NCI-H2227 treated with DMSO at 0.1 percent for 48 hours (cell line): ENCODE data around the gene PLCL2.

Experiments used
- DNase-seq: peaks from one replicate; lab custom pipeline; 2025; lab: John Stamatoyannopoulos, UW

PLCL2 gene

GRCh38 chr3:16884748-16885592, at the start of gene PLCL2:
TSS of gene PLCL2 (plus strand) at chr3:16884955. CDS start at chr3:16885040, 85 bp downstream.
- no peak for DNase-seq

- DNase-seq: no peak
Observed at GRCh38 chr3:16836505-16837237, 48.1 kb upstream of the PLCL2 start.

GRCh38 chr3:16837602-16838001, 47.2 kb upstream of the PLCL2 start:
- DNase-seq: no peak

- DNase-seq: no peak
Observed at GRCh38 chr3:16838561-16838960, 46.2 kb upstream of the PLCL2 start.

- DNase-seq: no peak
Observed at GRCh38 chr3:16839271-16840100, 45.3 kb upstream of the PLCL2 start.

GRCh38 chr3:16840101-16840424, 44.7 kb upstream of the PLCL2 start:
- DNase-seq: no peak

- no peak for DNase-seq
Observed at GRCh38 chr3:16841041-16841753, 43.6 kb upstream of the PLCL2 start.

- DNase-seq: no peak
Observed at GRCh38 chr3:16841904-16842271, 42.9 kb upstream of the PLCL2 start.

GRCh38 chr3:16842272-16843270, 42.2 kb upstream of the PLCL2 start:
- DNase-seq: no peak

GRCh38 chr3:16844222-16844621, 40.5 kb upstream of the PLCL2 start:
- DNase-seq: no peak

GRCh38 chr3:16844791-16845190, 40.0 kb upstream of the PLCL2 start:
- DNase-seq: no peak

GRCh38 chr3:16846373-16847080, 38.2 kb upstream of the PLCL2 start:
- no peak for DNase-seq

GRCh38 chr3:16848007-16848406, 36.7 kb upstream of the PLCL2 start:
- no peak for DNase-seq

- DNase-seq: peak; percentile 59
Observed at GRCh38 chr3:16849229-16849628, 35.5 kb upstream of the PLCL2 start.

GRCh38 chr3:16849795-16850194, 35.0 kb upstream of the PLCL2 start:
- no peak for DNase-seq

- no peak for DNase-seq
Observed at GRCh38 chr3:16855497-16855896, 29.3 kb upstream of the PLCL2 start.

GRCh38 chr3:16860234-16860633, 24.5 kb upstream of the PLCL2 start:
- DNase-seq: no peak

- DNase-seq: no peak
Observed at GRCh38 chr3:16861432-16861831, 23.3 kb upstream of the PLCL2 start.

- no peak for DNase-seq
Observed at GRCh38 chr3:16864610-16865313, 20.0 kb upstream of the PLCL2 start.
